Fibroblast of lung (primary cell): ENCODE results near the gene ZNF618.

ENCODE experiments used
- EZH2 ChIP-seq: IDR thresholded peaks from 2 replicates; pipeline ENCODE4 v1.5.1; 2012; ENCODE audit warnings: low read length, control low read depth, mild to moderate bottlenecking; ENCODE audit errors: missing control alignments
- TF ChIP-seq, protein P1 (sequence below), 2 donors: IDR thresholded peaks in 1 of 2; conservative IDR thresholded peaks in 1 of 2; 1 replicate in 1 of 2; 2 replicates in 1 of 2; pipeline ENCODE4 v1.5.1; 2011 to 2012; ENCODE audit warnings: low read length in 2 of 2, control low read depth in 1 of 2, inconsistent platforms in 1 of 2, low read depth in 1 of 2, mild to moderate bottlenecking in 1 of 2

DNA sequence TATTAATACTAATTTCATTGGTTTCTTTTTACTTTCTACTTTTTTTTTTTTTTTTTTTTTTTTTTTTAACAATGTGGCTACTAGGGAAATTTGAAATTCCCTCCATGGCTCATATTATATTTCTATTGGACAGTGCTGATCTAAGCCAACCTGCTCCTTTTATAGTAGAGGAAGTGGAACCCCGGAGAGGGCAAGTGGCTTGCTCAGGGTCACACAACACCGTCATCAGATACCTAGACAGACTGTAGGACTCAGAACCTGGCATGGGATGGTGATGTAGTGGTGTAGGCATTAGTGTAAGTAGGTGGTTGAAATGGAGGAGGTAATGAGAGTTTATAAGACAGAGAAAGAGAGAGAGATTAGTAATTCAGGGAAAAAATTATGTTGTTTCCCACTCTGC is 10.8 kb downstream of the ZNF618 start:
- TF ChIP-seq EZH2: no peak
- TF ChIP-seq, protein P1, sequence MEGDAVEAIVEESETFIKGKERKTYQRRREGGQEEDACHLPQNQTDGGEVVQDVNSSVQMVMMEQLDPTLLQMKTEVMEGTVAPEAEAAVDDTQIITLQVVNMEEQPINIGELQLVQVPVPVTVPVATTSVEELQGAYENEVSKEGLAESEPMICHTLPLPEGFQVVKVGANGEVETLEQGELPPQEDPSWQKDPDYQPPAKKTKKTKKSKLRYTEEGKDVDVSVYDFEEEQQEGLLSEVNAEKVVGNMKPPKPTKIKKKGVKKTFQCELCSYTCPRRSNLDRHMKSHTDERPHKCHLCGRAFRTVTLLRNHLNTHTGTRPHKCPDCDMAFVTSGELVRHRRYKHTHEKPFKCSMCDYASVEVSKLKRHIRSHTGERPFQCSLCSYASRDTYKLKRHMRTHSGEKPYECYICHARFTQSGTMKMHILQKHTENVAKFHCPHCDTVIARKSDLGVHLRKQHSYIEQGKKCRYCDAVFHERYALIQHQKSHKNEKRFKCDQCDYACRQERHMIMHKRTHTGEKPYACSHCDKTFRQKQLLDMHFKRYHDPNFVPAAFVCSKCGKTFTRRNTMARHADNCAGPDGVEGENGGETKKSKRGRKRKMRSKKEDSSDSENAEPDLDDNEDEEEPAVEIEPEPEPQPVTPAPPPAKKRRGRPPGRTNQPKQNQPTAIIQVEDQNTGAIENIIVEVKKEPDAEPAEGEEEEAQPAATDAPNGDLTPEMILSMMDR (conservative IDR thresholded peaks at IDR 0.05 in 1 of 2, IDR thresholded peaks at IDR 0.05 in 1 of 2; ENCODE audit: low read depth in 1 of 2, low read length in 2 of 2): no peak
